Lung (tissue), 12 donors: Measurements from ENCODE around the gene ARMC8. TPM values are rescaled to one million over a fixed set of nuclear protein-coding genes. Genes with fewer than 3 reads are reported as not detected.

Experiments used
- ATAC-seq: fragments of 200-7000 bp; cut with Tn5 transposase; one replicate; pipeline ENCODE4 v1.9.1; 2020; ENCODE audit warnings: moderate number of reproducible peaks; ENCODE audit not compliant: insufficient read depth, low FRiP score
- DNase-seq, 3 donors: peaks; one replicate each; pipeline ENCODE4 v3.0.0-alpha.2; 2013 to 2017
- H3K27ac ChIP-seq, 2 donors: one replicate each; pipeline ENCODE4 v1.5.1; 2013; ENCODE audit warnings: mild to moderate bottlenecking in 2 of 2, moderate library complexity in 2 of 2, control low read depth in 1 of 2, inconsistent platforms in 1 of 2, low read depth in 1 of 2, low read length in 1 of 2
- H3K27me3 ChIP-seq, 3 donors: one replicate each; pipeline ENCODE4 v1.5.1; 2013; ENCODE audit warnings: low read length in 2 of 3; ENCODE audit not compliant: control insufficient read depth in 3 of 3, insufficient read depth in 3 of 3
- H3K36me3 ChIP-seq, 4 donors: one replicate each; pipeline ENCODE4 v1.5.1; 2013; ENCODE audit warnings: low read length in 4 of 4, mild to moderate bottlenecking in 1 of 4, moderate library complexity in 1 of 4; ENCODE audit not compliant: control insufficient read depth in 4 of 4, insufficient read depth in 4 of 4
- H3K4me1 ChIP-seq, 5 donors: one replicate each; pipeline ENCODE4 v1.5.1; 2013; ENCODE audit warnings: low read length in 5 of 5, mild to moderate bottlenecking in 2 of 5, moderate library complexity in 1 of 5; ENCODE audit not compliant: control insufficient read depth in 5 of 5, insufficient read depth in 5 of 5
- H3K4me3 ChIP-seq: one replicate; pipeline ENCODE4 v1.5.1; 2013; ENCODE audit warnings: mild to moderate bottlenecking, control low read depth, moderate library complexity
- H3K9ac ChIP-seq, 2 donors: one replicate each; pipeline ENCODE4 v1.5.1; 2013; ENCODE audit warnings: low read length in 2 of 2, control low read depth in 1 of 2; ENCODE audit not compliant: insufficient read depth in 1 of 2
- H3K9me3 ChIP-seq, 4 donors: one replicate each; pipeline ENCODE4 v1.5.1; 2013; ENCODE audit warnings: low read length in 3 of 4, mild to moderate bottlenecking in 1 of 4, moderate library complexity in 1 of 4; ENCODE audit not compliant: control insufficient read depth in 4 of 4, insufficient read depth in 3 of 4
- WGBS, 2 donors: extraction: QIAGEN DNeasy Blood & Tissue Kit; methylation state at CpG; one replicate each; pipeline ENCODE4 v1.1.7; 2013; 5-methylcytosine and 5-hydroxymethylcytosine counted together
- polyA plus RNA-seq, 2 donors: library from polyadenylated mRNA; stranded (reverse); fragments of 200-250 nt; gene quantifications; one replicate each; pipeline ENCODE4 v1.2.1, GENCODE V29; 2013
- total RNA-seq, 2 donors: library from RNA; depleted of rRNA in 1 of 2; stranded (reverse); fragments of >200 nt in 1 of 2; gene quantifications; one replicate each; pipeline ENCODE4 v1.2.1, GENCODE V29; 2014 to 2021
- TF ChIP-seq, protein P1 (sequence below): IDR thresholded peaks from 2 replicates; pipeline ENCODE4 v1.5.1; 2012; ENCODE audit warnings: mild to moderate bottlenecking; ENCODE audit errors: control extremely low read depth, extremely low read depth
- donor health status: control.
- donor health status: control.
- donor health status: Bipolar disorder and iron deficiency.
- donor health status: healthy.
- donor health status: DM: yes; HTN: yes; CAD: no.

The ARMC8 gene
- total and polyA plus RNA-seq, 4 donors = 14.2 to 68.8 (median 37.9) TPM

DNA sequence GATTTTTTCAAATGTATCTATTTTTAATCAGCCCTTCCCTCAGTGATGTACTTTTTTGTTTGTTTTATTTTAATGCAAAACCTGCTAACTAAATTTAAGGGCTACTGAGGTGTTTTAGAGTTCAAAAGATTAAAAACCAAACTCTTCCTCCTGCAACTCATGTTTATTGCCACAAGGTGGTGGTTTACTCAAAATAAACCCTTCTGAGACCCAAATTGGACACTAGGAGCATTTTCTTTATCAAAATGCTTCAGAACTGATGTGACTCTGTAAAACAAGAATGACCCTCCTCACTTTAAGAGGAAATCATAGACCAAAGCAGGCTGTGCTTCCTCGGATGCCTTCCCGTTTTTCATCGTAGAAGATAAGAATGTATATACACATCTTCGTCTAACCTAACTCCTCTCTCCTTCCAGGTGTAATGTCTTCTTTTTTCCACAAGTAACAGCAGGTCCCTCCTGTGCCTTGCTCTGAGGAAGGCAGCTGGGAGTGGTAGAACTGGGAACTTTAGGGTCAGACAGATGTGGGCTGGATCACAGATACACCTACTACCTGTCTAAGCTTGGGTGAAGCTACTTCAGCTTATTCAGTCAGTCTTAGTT is 145.5 kb downstream of the ARMC8 start:
- 31 to 36% methylated on average over 4 of the region's 4 CpGs for WGBS, 2 donors
- H3K4me1 ChIP-seq = peaks cover 0 to 14% (median 6%) of the 10 kb centered on the region in 5 donors
- no peaks in the 10 kb centered on the region for H3K27me3 ChIP-seq
- H3K27ac ChIP-seq = no peak overlapping the region
- no peak overlapping the region for H3K9ac ChIP-seq
- TF ChIP-seq, protein P1, sequence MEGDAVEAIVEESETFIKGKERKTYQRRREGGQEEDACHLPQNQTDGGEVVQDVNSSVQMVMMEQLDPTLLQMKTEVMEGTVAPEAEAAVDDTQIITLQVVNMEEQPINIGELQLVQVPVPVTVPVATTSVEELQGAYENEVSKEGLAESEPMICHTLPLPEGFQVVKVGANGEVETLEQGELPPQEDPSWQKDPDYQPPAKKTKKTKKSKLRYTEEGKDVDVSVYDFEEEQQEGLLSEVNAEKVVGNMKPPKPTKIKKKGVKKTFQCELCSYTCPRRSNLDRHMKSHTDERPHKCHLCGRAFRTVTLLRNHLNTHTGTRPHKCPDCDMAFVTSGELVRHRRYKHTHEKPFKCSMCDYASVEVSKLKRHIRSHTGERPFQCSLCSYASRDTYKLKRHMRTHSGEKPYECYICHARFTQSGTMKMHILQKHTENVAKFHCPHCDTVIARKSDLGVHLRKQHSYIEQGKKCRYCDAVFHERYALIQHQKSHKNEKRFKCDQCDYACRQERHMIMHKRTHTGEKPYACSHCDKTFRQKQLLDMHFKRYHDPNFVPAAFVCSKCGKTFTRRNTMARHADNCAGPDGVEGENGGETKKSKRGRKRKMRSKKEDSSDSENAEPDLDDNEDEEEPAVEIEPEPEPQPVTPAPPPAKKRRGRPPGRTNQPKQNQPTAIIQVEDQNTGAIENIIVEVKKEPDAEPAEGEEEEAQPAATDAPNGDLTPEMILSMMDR = peak; percentile 54
- DNase-seq = peak in 2 of 3 donors; percentile 46 to 51
- no peaks in the 10 kb centered on the region for H3K9me3 ChIP-seq
- no peak for ATAC-seq
- H3K4me3 ChIP-seq = no peak overlapping the region
- H3K36me3 ChIP-seq = no peaks in the 10 kb centered on the region

DNA sequence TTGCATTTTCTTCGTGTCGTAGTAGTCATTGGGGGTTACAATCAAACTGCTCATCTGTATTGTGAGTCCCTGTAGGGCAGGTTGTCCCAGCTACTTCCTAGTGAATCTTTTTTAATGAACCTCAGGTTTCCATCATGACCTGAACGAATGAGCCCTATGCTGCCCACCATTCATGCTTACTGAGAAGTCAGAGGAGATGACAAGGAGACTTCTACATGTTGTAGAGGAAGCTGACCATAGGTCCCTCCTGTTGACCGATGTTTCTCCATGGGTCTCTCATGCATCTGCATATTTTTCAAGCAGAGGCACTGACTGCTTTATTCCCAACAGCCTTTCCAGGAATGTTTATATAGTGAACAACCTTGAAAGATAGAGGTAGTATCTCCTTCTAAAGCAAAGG is 147.5 kb downstream of the ARMC8 start:
- WGBS, 2 donors = 80 to 93% methylated on average over 4 of the region's 4 CpGs
- Histone ChIP-seq H3K4me1 (peaks cover 0 to 4% (median 0%) of the 10 kb centered on the region in 5 donors), H3K27ac (no peak overlapping the region), H3K9ac (peak overlapping the region in 1 of 2 donors; percentile 13), H3K27me3 (no peaks in the 10 kb centered on the region), H3K36me3 (no peaks in the 10 kb centered on the region), H3K9me3 (no peaks in the 10 kb centered on the region), H3K4me3 (no peak overlapping the region)
- no peak for ATAC-seq
- DNase-seq = no peak
- TF ChIP-seq, protein P1 = no peak

DNA sequence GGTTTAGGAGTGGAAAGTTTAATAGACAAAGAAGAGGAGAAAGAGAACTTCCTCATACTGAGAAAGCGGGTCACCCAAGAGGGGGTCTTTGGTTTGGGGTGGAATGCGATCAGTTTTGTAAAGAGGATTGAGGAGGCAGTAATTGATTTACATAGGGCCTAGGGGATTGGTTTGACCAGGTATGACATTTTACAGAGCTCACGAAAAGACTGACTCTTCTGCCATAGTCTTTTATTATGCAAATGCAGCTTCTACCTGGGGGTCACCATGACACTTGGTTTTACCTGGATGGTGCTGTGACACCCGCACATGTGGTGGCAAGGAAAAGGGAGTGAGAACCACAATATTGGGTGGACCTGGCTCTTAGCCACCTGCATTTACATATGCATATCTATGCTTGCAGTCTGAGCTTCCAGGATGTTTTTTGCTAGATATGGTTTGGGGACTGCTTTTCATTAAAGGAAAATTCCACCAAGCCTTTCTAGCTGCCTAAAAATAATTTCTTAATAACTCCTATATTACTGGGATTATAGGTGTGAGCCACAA is 149.4 kb downstream of the ARMC8 start:
- DNase-seq (no peak), ATAC-seq (no peak)
- WGBS, 2 donors = 90 to 92% methylated on average over 4 of the region's 4 CpGs

More for the DNA sequence above, 149.4 kb downstream of the ARMC8 start:
- Histone ChIP-seq H3K27ac (no peak overlapping the region), H3K9me3 (no peaks in the 10 kb centered on the region), H3K36me3 (no peaks in the 10 kb centered on the region), H3K4me3 (no peak overlapping the region), H3K4me1 (no peaks in the 10 kb centered on the region), H3K27me3 (no peaks in the 10 kb centered on the region), H3K9ac (no peak overlapping the region)
- TF ChIP-seq, protein P1 = no peak
